Measurements from ENCODE around the gene DDX50.
A peak's percentile ranks its signal among the peaks of the same experiment; 100 is the strongest.

DDX50 gene

GRCh38 chr10:68876246-68877138 is 24.6 kb upstream of the DDX50 start:
- Histone ChIP-seq H3K9me3 (ENCODE audit: control insufficient read depth, low read length) (no peaks in the 10 kb centered on the region), H3K4me1 (ENCODE audit: control insufficient read depth, insufficient read depth, low read length) (no peaks in the 10 kb centered on the region), H3K36me3 (ENCODE audit: control insufficient read depth, insufficient read depth, low read length) (no peaks in the 10 kb centered on the region), H3K4me3 (ENCODE audit: low read length) (no peak overlapping the region), H3K9ac (ENCODE audit: low read length) (no peak overlapping the region), H3K27me3 (ENCODE audit: control insufficient read depth, insufficient read depth, low read length) (no peaks in the 10 kb centered on the region)

GRCh38 chr10:68877482-68878110 is 23.5 kb upstream of the DDX50 start:
- Histone ChIP-seq H3K36me3 (ENCODE audit: control insufficient read depth, insufficient read depth, low read length) (no peaks in the 10 kb centered on the region), H3K9ac (ENCODE audit: low read length) (no peak overlapping the region), H3K27me3 (ENCODE audit: control insufficient read depth, insufficient read depth, low read length) (no peaks in the 10 kb centered on the region), H3K4me3 (ENCODE audit: low read length) (no peak overlapping the region), H3K9me3 (ENCODE audit: control insufficient read depth, low read length) (no peaks in the 10 kb centered on the region), H3K4me1 (ENCODE audit: control insufficient read depth, insufficient read depth, low read length) (no peaks in the 10 kb centered on the region)

GRCh38 chr10:68878496-68878895 is 22.6 kb upstream of the DDX50 start:
- no peaks in the 10 kb centered on the region for H3K4me1 ChIP-seq (ENCODE audit: control insufficient read depth, insufficient read depth, low read length)
- no peak overlapping the region for H3K4me3 ChIP-seq (ENCODE audit: low read length)
- H3K27me3 ChIP-seq (ENCODE audit: control insufficient read depth, insufficient read depth, low read length) = no peaks in the 10 kb centered on the region
- H3K9ac ChIP-seq (ENCODE audit: low read length) = no peak overlapping the region
- H3K9me3 ChIP-seq (ENCODE audit: control insufficient read depth, low read length) = no peaks in the 10 kb centered on the region
- H3K36me3 ChIP-seq (ENCODE audit: control insufficient read depth, insufficient read depth, low read length) = no peaks in the 10 kb centered on the region

GRCh38 chr10:68879628-68880027 is 21.5 kb upstream of the DDX50 start:
- no peaks in the 10 kb centered on the region for H3K27me3 ChIP-seq (ENCODE audit: control insufficient read depth, insufficient read depth, low read length)
- no peaks in the 10 kb centered on the region for H3K4me1 ChIP-seq (ENCODE audit: control insufficient read depth, insufficient read depth, low read length)
- H3K9ac ChIP-seq (ENCODE audit: low read length) = no peak overlapping the region
- H3K4me3 ChIP-seq (ENCODE audit: low read length) = no peak overlapping the region
- no peaks in the 10 kb centered on the region for H3K36me3 ChIP-seq (ENCODE audit: control insufficient read depth, insufficient read depth, low read length)
- no peaks in the 10 kb centered on the region for H3K9me3 ChIP-seq (ENCODE audit: control insufficient read depth, low read length)

GRCh38 chr10:68880181-68880580 is 20.9 kb upstream of the DDX50 start:
- H3K27me3 ChIP-seq (ENCODE audit: control insufficient read depth, insufficient read depth, low read length) = no peaks in the 10 kb centered on the region
- H3K36me3 ChIP-seq (ENCODE audit: control insufficient read depth, insufficient read depth, low read length) = no peaks in the 10 kb centered on the region

GRCh38 chr10:68895041-68895440 is 6.1 kb upstream of the DDX50 start:
- no peaks in the 10 kb centered on the region for H3K27me3 ChIP-seq (ENCODE audit: control insufficient read depth, insufficient read depth, low read length)
- no peaks in the 10 kb centered on the region for H3K9me3 ChIP-seq (ENCODE audit: control insufficient read depth, low read length)
- H3K4me3 ChIP-seq (ENCODE audit: low read length) = no peak overlapping the region
- H3K36me3 ChIP-seq (ENCODE audit: control insufficient read depth, insufficient read depth, low read length) = no peaks in the 10 kb centered on the region
- H3K9ac ChIP-seq (ENCODE audit: low read length) = no peak overlapping the region
- no peaks in the 10 kb centered on the region for H3K4me1 ChIP-seq (ENCODE audit: control insufficient read depth, insufficient read depth, low read length)

More at GRCh38 chr10:68880181-68880580, 20.9 kb upstream of the DDX50 start:
- Histone ChIP-seq H3K4me1 (ENCODE audit: control insufficient read depth, insufficient read depth, low read length) (no peaks in the 10 kb centered on the region), H3K9me3 (ENCODE audit: control insufficient read depth, low read length) (no peaks in the 10 kb centered on the region), H3K9ac (ENCODE audit: low read length) (no peak overlapping the region), H3K4me3 (ENCODE audit: low read length) (no peak overlapping the region)

- H3K36me3 ChIP-seq (ENCODE audit: control insufficient read depth, insufficient read depth, low read length) = no peaks in the 10 kb centered on the region
- H3K9ac ChIP-seq (ENCODE audit: low read length) = no peak overlapping the region
- H3K4me3 ChIP-seq (ENCODE audit: low read length) = no peak overlapping the region
These were observed 3.8 kb upstream of the DDX50 start for GRCh38 chr10:68897336-68897741.

GRCh38 chr10:68899186-68899745 is 1.8 kb upstream of the DDX50 start:
- Histone ChIP-seq H3K4me1 (ENCODE audit: control insufficient read depth, insufficient read depth, low read length) (peaks cover 17% of the 10 kb centered on the region), H3K9ac (ENCODE audit: low read length) (no peak overlapping the region), H3K9me3 (ENCODE audit: control insufficient read depth, low read length) (no peaks in the 10 kb centered on the region), H3K36me3 (ENCODE audit: control insufficient read depth, insufficient read depth, low read length) (no peaks in the 10 kb centered on the region), H3K4me3 (ENCODE audit: low read length) (no peak overlapping the region), H3K27me3 (ENCODE audit: control insufficient read depth, insufficient read depth, low read length) (no peaks in the 10 kb centered on the region)

More at GRCh38 chr10:68897336-68897741, 3.8 kb upstream of the DDX50 start:
- Histone ChIP-seq H3K27me3 (ENCODE audit: control insufficient read depth, insufficient read depth, low read length) (no peaks in the 10 kb centered on the region), H3K4me1 (ENCODE audit: control insufficient read depth, insufficient read depth, low read length) (peaks cover 9% of the 10 kb centered on the region), H3K9me3 (ENCODE audit: control insufficient read depth, low read length) (no peaks in the 10 kb centered on the region)

GRCh38 chr10:68900427-68901104 is 549 bp upstream of the DDX50 start:
- Histone ChIP-seq H3K9me3 (ENCODE audit: control insufficient read depth, low read length) (no peaks in the 10 kb centered on the region), H3K36me3 (ENCODE audit: control insufficient read depth, insufficient read depth, low read length) (no peaks in the 10 kb centered on the region), H3K4me3 (ENCODE audit: low read length) (peak overlapping the region; percentile 91), H3K27me3 (ENCODE audit: control insufficient read depth, insufficient read depth, low read length) (no peaks in the 10 kb centered on the region), H3K4me1 (ENCODE audit: control insufficient read depth, insufficient read depth, low read length) (peaks cover 17% of the 10 kb centered on the region), H3K9ac (ENCODE audit: low read length) (peak overlapping the region; percentile 95)

- Histone ChIP-seq H3K27me3 (ENCODE audit: control insufficient read depth, insufficient read depth, low read length) (no peaks in the 10 kb centered on the region), H3K4me1 (ENCODE audit: control insufficient read depth, insufficient read depth, low read length) (peaks cover 17% of the 10 kb centered on the region), H3K36me3 (ENCODE audit: control insufficient read depth, insufficient read depth, low read length) (no peaks in the 10 kb centered on the region), H3K4me3 (ENCODE audit: low read length) (no peak overlapping the region), H3K9ac (ENCODE audit: low read length) (peak overlapping the region; percentile 95), H3K9me3 (ENCODE audit: control insufficient read depth, low read length) (no peaks in the 10 kb centered on the region)
These were observed 1.3 kb downstream of the DDX50 start for GRCh38 chr10:68902382-68902781.

GRCh38 chr10:68924593-68924992 is 23.5 kb downstream of the DDX50 start:
- Histone ChIP-seq H3K4me3 (ENCODE audit: low read length) (no peak overlapping the region), H3K36me3 (ENCODE audit: control insufficient read depth, insufficient read depth, low read length) (no peaks in the 10 kb centered on the region), H3K4me1 (ENCODE audit: control insufficient read depth, insufficient read depth, low read length) (no peaks in the 10 kb centered on the region), H3K27me3 (ENCODE audit: control insufficient read depth, insufficient read depth, low read length) (no peaks in the 10 kb centered on the region), H3K9ac (ENCODE audit: low read length) (no peak overlapping the region), H3K9me3 (ENCODE audit: control insufficient read depth, low read length) (no peaks in the 10 kb centered on the region)

GRCh38 chr10:68925489-68925888 is 24.4 kb downstream of the DDX50 start:
- Histone ChIP-seq H3K4me3 (ENCODE audit: low read length) (no peak overlapping the region), H3K4me1 (ENCODE audit: control insufficient read depth, insufficient read depth, low read length) (no peaks in the 10 kb centered on the region), H3K9me3 (ENCODE audit: control insufficient read depth, low read length) (no peaks in the 10 kb centered on the region), H3K9ac (ENCODE audit: low read length) (no peak overlapping the region), H3K36me3 (ENCODE audit: control insufficient read depth, insufficient read depth, low read length) (no peaks in the 10 kb centered on the region), H3K27me3 (ENCODE audit: control insufficient read depth, insufficient read depth, low read length) (no peaks in the 10 kb centered on the region)

Data from mucosa of stomach (tissue), 1 donor.